Hippocampal formation (tissue), 2 donors: ENCODE data around the gene MAD1L1.

Experiments
- DNase-seq, 2 donors: peaks; one replicate each; lab custom pipeline; 2025; lab: John Stamatoyannopoulos, UW

Gene MAD1L1

GRCh38 chr7:2014391-2015241 is 218.1 kb downstream of the MAD1L1 start:
- DNase-seq: no peak

- no peak for DNase-seq
Measured at GRCh38 chr7:2013381-2014311, 219.1 kb downstream of the MAD1L1 start.

DNA sequence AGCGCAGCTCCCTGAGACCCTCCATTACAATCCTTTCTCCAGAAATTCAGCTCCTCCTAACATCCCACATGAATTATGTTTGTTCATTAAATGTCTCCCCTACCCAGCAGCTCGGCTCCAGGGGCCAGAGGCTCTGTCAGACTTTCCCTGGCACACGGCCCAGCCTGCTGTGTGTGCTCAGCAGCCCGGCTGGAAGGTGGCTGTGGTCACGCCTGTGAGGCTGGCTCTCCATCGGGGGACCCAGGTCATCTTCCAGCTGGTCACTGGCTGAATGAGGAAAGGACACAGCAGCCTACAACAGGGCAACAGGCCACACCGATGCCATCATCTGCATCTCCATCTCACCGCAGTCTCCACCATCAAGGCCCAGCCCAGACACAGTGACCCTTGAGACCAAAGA is 219.8 kb downstream of the MAD1L1 start:
- no peak for DNase-seq

GRCh38 chr7:2012044-2012900 is 220.5 kb downstream of the MAD1L1 start:
- DNase-seq: no peak

DNA sequence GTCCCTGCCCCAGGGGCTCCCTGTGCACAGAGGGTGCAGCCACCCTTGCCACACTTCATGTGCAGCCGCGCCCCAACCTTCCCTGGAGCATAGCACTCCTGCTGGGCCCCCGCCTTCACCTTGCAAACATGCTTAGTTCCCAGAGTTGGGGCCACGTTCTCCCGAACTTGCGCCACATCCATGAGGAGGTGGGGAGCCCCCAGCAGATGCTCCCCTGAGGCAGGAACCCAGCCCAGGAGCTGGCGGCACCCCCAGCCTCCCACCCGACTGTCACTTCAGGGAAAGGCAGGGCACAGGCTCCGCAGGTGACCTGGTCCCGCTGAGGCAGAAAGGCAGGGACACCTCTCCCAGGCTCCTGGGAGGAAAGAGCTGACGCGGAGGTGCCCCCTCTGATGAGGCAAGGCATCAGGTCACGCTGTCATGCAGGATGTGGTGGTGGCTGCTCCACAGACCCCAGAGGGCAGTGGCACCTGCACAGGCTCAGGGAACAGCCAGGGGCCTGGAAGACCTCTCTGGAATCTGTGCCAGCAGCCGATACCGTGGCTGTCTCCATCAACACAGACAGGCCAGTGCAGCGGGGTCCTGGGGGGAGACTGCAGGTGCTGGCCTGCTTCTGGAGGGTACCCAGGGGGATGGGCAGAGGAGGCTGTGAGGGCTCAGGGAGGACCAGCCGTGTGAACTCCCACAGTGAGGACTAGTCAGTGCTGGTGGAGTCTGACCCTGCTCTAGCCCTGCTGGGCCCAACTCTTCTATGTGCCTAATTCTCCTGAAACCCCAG is 221.3 kb downstream of the MAD1L1 start:
- DNase-seq: no peak

- DNase-seq: no peak
Measured at GRCh38 chr7:2010551-2011265, 222.0 kb downstream of the MAD1L1 start.

- DNase-seq: no peak
Measured at GRCh38 chr7:2010101-2010500, 222.6 kb downstream of the MAD1L1 start.

DNA sequence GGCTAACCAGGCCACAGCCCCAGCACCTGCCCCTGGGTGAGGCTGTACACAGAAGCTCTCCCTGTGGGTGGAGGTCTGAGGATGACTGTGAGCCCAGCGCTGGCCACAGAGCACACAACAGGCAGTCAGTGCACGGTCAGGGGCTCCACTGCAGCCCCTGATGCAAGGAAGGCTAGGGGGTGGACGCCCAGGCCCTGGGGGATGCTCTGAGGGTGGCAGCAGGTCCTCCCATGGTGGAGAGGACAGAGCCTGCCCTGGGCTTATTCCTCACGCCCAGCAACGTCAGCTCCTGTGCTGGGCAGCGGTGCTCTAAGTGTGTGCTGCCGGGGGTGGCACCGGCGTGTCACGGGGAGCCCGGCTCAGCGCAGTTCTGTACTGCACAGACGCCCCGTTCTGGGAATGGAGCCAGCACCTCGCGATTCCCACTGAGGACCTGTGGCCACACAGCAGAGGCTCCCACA is 223.2 kb downstream of the MAD1L1 start:
- peak in 1 of 2 donors; percentile 9 for DNase-seq

GRCh38 chr7:2008936-2009540 is 223.7 kb downstream of the MAD1L1 start:
- DNase-seq: no peak

DNA sequence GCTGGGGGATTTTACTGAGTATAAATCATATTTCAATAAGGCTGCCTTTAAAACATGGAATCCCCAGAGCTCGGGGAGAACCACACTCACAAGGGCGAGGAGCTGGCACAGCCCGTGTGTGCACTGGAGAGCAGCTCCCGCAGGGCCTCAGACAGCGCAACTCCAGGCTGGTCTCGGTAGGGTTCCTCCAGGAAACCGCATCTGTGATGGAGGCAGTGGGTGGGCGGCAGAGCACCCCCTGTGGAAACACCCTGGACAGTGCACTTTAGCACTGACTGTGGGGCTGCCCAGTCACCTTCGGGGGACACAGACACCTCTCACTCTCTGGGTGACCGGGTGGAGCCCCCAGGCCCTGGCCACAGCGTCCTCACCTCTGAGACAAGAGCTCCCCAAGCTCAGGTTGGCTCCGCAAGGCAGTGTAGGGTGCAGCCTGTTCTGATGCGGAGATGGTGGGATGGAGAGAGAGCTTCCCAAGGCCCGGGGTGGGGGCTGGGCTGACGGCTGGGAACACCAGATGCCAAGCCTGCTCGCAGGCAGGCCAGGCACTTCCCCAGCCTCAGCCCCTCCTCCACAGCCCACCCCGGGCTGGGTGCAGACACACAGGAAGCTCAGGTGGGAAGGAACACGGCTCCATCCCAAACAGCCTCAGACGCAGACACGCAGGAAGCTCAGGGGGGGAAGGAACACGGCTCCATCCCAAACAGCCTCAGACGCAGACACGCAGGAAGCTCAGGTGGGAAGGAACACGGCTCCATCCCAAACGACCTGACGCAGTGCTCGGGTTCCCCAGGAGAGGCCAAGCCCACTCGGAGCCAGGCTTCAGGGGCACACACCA is 224.4 kb downstream of the MAD1L1 start:
- DNase-seq: no peak

- DNase-seq: no peak
Measured at GRCh38 chr7:2007551-2007950, 225.2 kb downstream of the MAD1L1 start.

DNA sequence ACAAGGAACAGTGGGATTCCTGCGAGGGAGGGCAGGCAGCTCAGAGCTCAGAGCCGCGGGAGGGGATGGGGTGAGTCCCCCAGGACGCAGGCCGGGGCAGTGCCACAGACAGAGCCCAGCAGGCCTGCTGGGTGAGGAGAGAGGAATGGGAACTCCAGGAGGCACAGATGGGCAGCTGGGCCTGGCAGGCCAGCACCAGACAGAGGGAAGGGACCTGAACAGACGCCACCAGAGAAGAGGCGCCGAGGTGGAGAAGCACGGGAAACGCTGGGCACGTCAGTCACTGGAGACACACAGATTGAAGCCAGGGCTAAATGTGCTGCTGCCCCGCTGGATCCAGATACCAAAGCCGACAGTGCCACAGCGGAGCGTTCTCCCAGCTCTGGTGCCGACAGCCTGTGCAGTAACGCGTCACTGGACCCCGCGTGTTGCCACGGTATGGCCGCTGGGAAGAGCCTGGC is 225.8 kb downstream of the MAD1L1 start:
- DNase-seq: no peak

DNA sequence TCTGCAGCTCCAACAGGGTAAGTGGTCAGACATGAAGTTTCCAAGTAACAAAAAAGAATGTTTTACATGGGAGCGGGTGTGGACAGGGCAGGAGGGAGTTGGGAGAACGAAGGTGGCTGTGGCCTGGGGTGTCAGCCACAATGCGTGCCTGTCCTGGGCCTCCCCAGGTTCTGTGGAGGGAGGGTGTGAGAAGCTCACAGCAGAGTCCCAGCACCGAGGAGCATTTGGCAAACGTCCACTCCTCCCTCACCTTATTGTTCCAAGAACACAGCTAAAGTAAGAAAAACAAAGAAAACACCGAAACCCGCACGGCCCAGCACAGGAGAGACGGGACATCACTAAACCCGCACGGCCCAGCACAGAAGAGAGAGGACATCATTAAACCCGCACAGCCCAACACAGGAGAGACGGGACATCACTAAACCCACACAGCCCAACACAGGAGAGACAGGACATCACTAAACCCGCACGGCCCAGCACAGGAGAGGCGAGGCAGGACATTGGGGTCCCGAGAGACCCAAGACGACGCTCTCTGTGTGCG is 226.4 kb downstream of the MAD1L1 start:
- DNase-seq: no peak

DNA sequence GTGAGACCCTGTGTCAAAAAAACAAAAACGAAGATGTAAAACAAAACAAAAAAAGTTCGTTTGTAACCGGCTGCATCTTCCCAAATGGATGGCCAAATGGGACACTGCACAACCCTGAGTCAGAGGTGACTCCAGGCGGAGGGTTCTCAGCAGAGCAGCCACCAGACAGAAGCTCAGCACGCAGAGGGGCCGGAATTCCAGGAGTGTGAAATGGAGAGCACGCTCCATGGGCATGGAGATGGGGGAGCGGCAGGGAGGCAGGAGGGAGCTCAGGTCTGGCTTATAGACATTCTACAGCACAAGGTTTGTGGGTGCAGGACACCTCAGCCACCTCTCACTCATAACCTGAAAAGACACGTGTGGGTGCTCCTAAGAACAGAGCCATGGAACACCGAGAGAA is 227.0 kb downstream of the MAD1L1 start:
- no peak for DNase-seq

DNA sequence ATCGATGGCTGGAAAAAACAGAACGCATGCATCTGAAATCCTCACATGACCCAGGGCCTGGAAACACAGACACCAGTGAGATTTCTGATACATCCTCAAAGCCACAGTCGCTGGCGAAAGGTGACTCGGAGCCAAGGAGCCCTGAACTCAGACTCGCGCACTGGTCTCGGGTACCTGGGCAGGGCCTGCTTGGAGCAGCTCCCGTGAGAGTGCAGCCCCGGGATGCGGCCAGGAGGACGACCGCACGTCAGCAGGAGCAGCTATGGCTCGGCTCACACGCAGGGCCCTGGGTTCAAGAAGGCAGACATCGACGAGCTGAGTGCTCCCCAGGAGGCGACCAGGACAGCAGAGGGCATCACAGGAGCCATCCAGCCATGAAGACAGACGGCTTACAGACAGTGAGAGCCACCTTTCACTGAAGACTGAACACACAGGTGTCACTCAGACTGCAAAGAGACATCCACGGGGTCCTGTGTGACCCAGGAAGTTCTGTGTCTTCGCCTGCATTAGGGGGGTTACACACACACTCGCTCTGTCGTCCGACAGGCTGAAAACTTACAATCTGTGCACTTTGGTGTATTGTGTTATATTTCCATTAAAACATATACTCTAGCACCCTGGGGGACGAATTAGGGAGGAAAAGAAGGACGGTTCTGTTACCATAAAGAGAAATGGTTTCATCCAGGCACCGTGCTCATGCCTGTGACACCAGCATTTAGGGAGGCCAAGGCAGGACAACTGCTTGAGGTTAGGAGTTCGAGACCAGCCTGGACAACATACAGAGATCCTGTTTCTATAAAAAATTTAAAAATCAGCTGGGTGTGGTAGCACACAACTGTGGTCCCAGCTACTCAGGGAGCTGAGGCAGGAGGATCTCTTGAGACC is 227.7 kb downstream of the MAD1L1 start:
- no peak for DNase-seq

DNA sequence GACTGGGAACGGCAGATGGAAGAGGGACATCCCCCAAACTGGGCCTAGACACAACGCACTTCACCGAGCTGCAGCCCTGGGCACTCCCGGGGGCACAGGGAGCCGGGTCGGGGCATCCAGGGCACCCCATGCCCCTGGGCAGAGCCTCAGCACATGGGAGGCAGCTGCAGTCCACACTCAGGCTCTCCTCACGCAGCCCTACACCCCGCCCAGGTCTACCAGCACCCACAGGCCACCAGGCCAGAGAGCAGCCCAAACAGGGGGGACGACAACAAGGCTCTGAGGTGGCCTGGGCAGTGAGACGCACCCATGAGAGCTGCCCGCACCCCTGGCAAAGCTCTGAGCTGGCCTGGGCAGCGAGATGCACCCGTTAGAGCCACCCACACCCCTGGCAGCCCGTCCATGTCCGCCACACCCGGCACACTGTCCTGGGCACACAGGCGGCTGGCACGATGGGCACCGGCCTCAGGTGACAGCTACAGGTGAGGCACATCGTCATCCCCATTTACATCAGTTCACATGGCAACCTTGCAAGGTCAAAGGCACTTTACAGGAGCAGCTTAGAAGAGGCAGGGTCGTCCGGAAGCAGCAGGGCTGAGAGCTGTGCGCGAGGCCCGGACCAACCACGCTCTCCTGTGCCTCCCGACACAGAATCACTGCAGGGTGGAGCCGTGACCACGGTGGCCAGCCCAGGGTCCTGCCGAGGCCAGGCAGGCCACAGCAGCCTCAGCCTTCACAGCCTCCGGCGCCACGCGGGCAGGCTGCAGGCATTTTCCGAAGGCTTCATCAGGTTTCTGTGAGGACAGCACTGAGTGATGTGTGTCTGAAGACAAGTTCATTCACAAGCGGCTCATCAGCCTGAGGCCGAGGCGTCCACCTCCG is 228.6 kb downstream of the MAD1L1 start:
- DNase-seq: no peak
